Neural progenitor cell (in vitro differentiated cells): ENCODE measurements around the gene STARD7.

Experiments
- CTCF ChIP-seq: fragments of 200-600 bp; sonication (generic); IDR thresholded peaks from 2 replicates; pipeline ENCODE4 v1.5.1; 2017; ENCODE audit warnings: antibody characterized with exemption, mild to moderate bottlenecking
- EZH2 ChIP-seq: fragments of 200-600 bp; sonication (generic); IDR thresholded peaks from 2 replicates; pipeline ENCODE4 v1.6.1; 2017; ENCODE audit warnings: antibody characterized with exemption, mild to moderate bottlenecking, moderate library complexity

- TF ChIP-seq CTCF (no peak), EZH2 (no peak)
Measured at GRCh38 chr2:96171831-96172230, 36.8 kb downstream of the STARD7 start.
